IMR-90 (cell line): Measurements from ENCODE around the gene NPC1. TPM values are rescaled to one million over a fixed set of nuclear protein-coding genes. Genes with fewer than 3 reads are reported as not detected.
A peak's percentile ranks its signal among the peaks of the same experiment; 100 is the strongest.

Source experiments
- ATAC-seq: fragments of 200-7000 bp; cut with Tn5 transposase; 2 replicates; pipeline ENCODE4 v1.9.1; 2020; ENCODE audit warnings: low read depth, mild to moderate bottlenecking, moderate library complexity
- BruUV-seq: library from RNA; stranded (reverse); fragments of 400-500 nt; replicated peaks from 2 replicates; lab custom pipeline; 2021; lab: Mats Ljungman, UMichigan
- CTCF ChIA-PET: fragments of 300-600 bp; formaldehyde crosslinking; extraction: SDS; loops from one replicate; lab custom pipeline; 2021; ENCODE audit warnings: antibody characterized with exemption; lab: Yijun Ruan, JAX
- POLR2A ChIA-PET: fragments of 300-600 bp; sonication (Branson Sonifier 250); formaldehyde crosslinking; loops from one replicate; lab custom pipeline; 2022; ENCODE audit warnings: antibody characterized with exemption; ENCODE audit not compliant: unreplicated experiment; lab: Charles Lee
- DNase-seq: peaks from one replicate; pipeline ENCODE4 v3.0.0; 2013
- H2AFZ ChIP-seq: replicated peaks from 2 replicates; pipeline ENCODE3; 2013; ENCODE audit warnings: low read length, mild to moderate bottlenecking; ENCODE audit not compliant: poor library complexity
- H2AK5ac ChIP-seq: 2 replicates; pipeline ENCODE4 v1.6.1; 2013; ENCODE audit warnings: low read depth, low read length, inconsistent platforms
- H2AK9ac ChIP-seq: replicated peaks from 2 replicates; pipeline ENCODE3; 2013; ENCODE audit warnings: mild to moderate bottlenecking, low read depth, low read length, moderate library complexity; ENCODE audit not compliant: poor library complexity
- H2BK120ac ChIP-seq: 2 replicates; pipeline ENCODE4 v1.6.1; 2013; ENCODE audit warnings: low read depth, low read length, inconsistent platforms
- H2BK15ac ChIP-seq: 3 replicates; pipeline ENCODE4 v1.6.1; 2013; ENCODE audit warnings: low read depth, low read length, inconsistent platforms
- H2BK20ac ChIP-seq: 2 replicates; pipeline ENCODE4 v1.6.1; 2013; ENCODE audit warnings: low read depth, mild to moderate bottlenecking, inconsistent platforms, low read length, moderate library complexity
- H2BK5ac ChIP-seq: 2 replicates; pipeline ENCODE4 v1.6.1; 2013; ENCODE audit warnings: mild to moderate bottlenecking, low read depth, low read length, inconsistent platforms; ENCODE audit not compliant: poor library complexity, severe bottlenecking
- H3K14ac ChIP-seq: replicated peaks from 2 replicates; pipeline ENCODE4 v1.6.1; 2013; ENCODE audit warnings: low read depth, low read length, inconsistent platforms
- H3K18ac ChIP-seq: 2 replicates; pipeline ENCODE4 v1.6.1; 2013; ENCODE audit warnings: low read depth, low read length, control low read depth
- H3K23ac ChIP-seq: 2 replicates; pipeline ENCODE4 v1.6.1; 2013; ENCODE audit warnings: low read depth, low read length, inconsistent platforms
- H3K27ac ChIP-seq: 2 replicates; pipeline ENCODE4 v1.5.1; 2013; ENCODE audit warnings: mild to moderate bottlenecking, control low read depth, low read length; ENCODE audit not compliant: insufficient read depth
- H3K27me3 ChIP-seq: 2 replicates; pipeline ENCODE4 v1.6.1; 2013; ENCODE audit warnings: low read length; ENCODE audit not compliant: control insufficient read depth, insufficient read depth
- H3K36me3 ChIP-seq: 2 replicates; pipeline ENCODE4 v1.6.1; 2013; ENCODE audit warnings: low read length, mixed read lengths; ENCODE audit not compliant: control insufficient read depth, insufficient read depth
- H3K4ac ChIP-seq: 2 replicates; pipeline ENCODE4 v1.6.1; 2013; ENCODE audit warnings: low read depth, low read length, inconsistent platforms
- H3K4me1 ChIP-seq: 2 replicates; pipeline ENCODE4 v1.6.1; 2013; ENCODE audit warnings: low read length, mixed read lengths; ENCODE audit not compliant: control insufficient read depth, insufficient read depth
- H3K4me2 ChIP-seq: 2 replicates; pipeline ENCODE4 v1.6.1; 2013; ENCODE audit warnings: low read depth, mild to moderate bottlenecking, control low read depth, low read length, moderate library complexity
- H3K4me3 ChIP-seq: 2 replicates; pipeline ENCODE4 v1.5.1; 2013; ENCODE audit warnings: low read depth, mild to moderate bottlenecking, control low read depth, low read length, moderate library complexity; ENCODE audit not compliant: insufficient read depth
- H3K56ac ChIP-seq: 2 replicates; pipeline ENCODE4 v1.6.1; 2013; ENCODE audit warnings: low read length, inconsistent platforms; ENCODE audit not compliant: insufficient read depth; ENCODE audit errors: extremely low read depth
- H3K79me1 ChIP-seq, 2 experiments: 2 replicates each; pipeline ENCODE4 v1.6.1; 2013; ENCODE audit warnings: low read length in 2 of 2, inconsistent platforms in 1 of 2, low read depth in 1 of 2
- H3K9ac ChIP-seq: 2 replicates; pipeline ENCODE4 v1.6.1; 2013; ENCODE audit warnings: low read depth, low read length, control low read depth
- H3K9me1 ChIP-seq: 2 replicates; pipeline ENCODE4 v1.6.1; 2013; ENCODE audit warnings: low read length, inconsistent platforms; ENCODE audit not compliant: insufficient read depth
- H3K9me3 ChIP-seq: 2 replicates; pipeline ENCODE4 v1.6.1; 2013; ENCODE audit warnings: low read length; ENCODE audit not compliant: control insufficient read depth, insufficient read depth
- H4K20me1 ChIP-seq: 2 replicates; pipeline ENCODE4 v1.6.1; 2013; ENCODE audit warnings: low read length, inconsistent platforms; ENCODE audit not compliant: insufficient read depth
- H4K5ac ChIP-seq: 2 replicates; pipeline ENCODE4 v1.6.1; 2013; ENCODE audit warnings: mild to moderate bottlenecking, low read depth, low read length, control low read depth
- H4K8ac ChIP-seq, 2 experiments: 2 replicates each; pipeline ENCODE4 v1.6.1; 2013; ENCODE audit warnings: low read depth in 2 of 2, low read length in 2 of 2, control low read depth in 1 of 2, inconsistent platforms in 1 of 2
- H4K91ac ChIP-seq: 2 replicates; pipeline ENCODE4 v1.6.1; 2013; ENCODE audit warnings: low read depth, low read length, inconsistent platforms; ENCODE audit not compliant: insufficient read depth
- BHLHE40 ChIP-seq: fragments of 150-350 bp; IDR thresholded peaks from 2 replicates; pipeline ENCODE4 v1.6.1; 2016; ENCODE audit warnings: mild to moderate bottlenecking, low read depth, low read length
- CEBPB ChIP-seq: IDR thresholded peaks from 2 replicates; pipeline ENCODE4 v1.6.1; 2012; ENCODE audit warnings: low read depth, low read length, improper control_type of control experiment
- CHD1 ChIP-seq: IDR thresholded peaks from 2 replicates; pipeline ENCODE4 v1.6.1; 2012; ENCODE audit warnings: low read depth, low read length, improper control_type of control experiment
- ELK1 ChIP-seq: fragments of 150-350 bp; IDR thresholded peaks from 2 replicates; pipeline ENCODE4 v1.6.1; 2016; ENCODE audit warnings: low read depth, mild to moderate bottlenecking, low read length, moderate library complexity, borderline replicate concordance
- FOS ChIP-seq: fragments of 150-350 bp; IDR thresholded peaks from 2 replicates; pipeline ENCODE4 v1.6.1; 2016; ENCODE audit warnings: low read depth, low read length
- MAFK ChIP-seq: IDR thresholded peaks from 2 replicates; pipeline ENCODE4 v1.6.1; 2012; ENCODE audit warnings: low read depth, low read length, improper control_type of control experiment
- MAZ ChIP-seq: IDR thresholded peaks from 2 replicates; pipeline ENCODE4 v1.6.1; 2012; ENCODE audit warnings: low read depth, mild to moderate bottlenecking, low read length, improper control_type of control experiment, moderate library complexity, borderline replicate concordance
- MXI1 ChIP-seq: IDR thresholded peaks from 2 replicates; pipeline ENCODE4 v1.6.1; 2012; ENCODE audit warnings: low read depth, mild to moderate bottlenecking, low read length, moderate library complexity, borderline replicate concordance
- NFE2L2 ChIP-seq: fragments of 150-350 bp; IDR thresholded peaks from 2 replicates; pipeline ENCODE4 v1.6.1; 2016; ENCODE audit warnings: low read depth, mild to moderate bottlenecking, low read length
- POLR2A ChIP-seq: IDR thresholded peaks from 2 replicates; pipeline ENCODE4 v1.6.1; 2012; ENCODE audit warnings: mild to moderate bottlenecking, low read depth, low read length
- RAD21 ChIP-seq: IDR thresholded peaks from 2 replicates; pipeline ENCODE4 v1.6.1; 2012; ENCODE audit warnings: low read length, improper control_type of control experiment
- RCOR1 ChIP-seq: IDR thresholded peaks from 2 replicates; pipeline ENCODE4 v1.6.1; 2012; ENCODE audit warnings: mild to moderate bottlenecking, low read length, improper control_type of control experiment; ENCODE audit not compliant: insufficient replicate concordance
- RFX5 ChIP-seq: IDR thresholded peaks from 2 replicates; pipeline ENCODE4 v1.8.0; 2012; ENCODE audit warnings: low read depth, mild to moderate bottlenecking, low read length, moderate library complexity
- SMC3 ChIP-seq: fragments of 150-350 bp; IDR thresholded peaks from 2 replicates; pipeline ENCODE4 v1.6.1; 2016; ENCODE audit warnings: low read depth, mild to moderate bottlenecking, antibody characterized with exemption, low read length, moderate library complexity
- USF2 ChIP-seq: fragments of 150-350 bp; IDR thresholded peaks from 2 replicates; pipeline ENCODE4 v1.6.1; 2017; ENCODE audit warnings: mild to moderate bottlenecking, antibody characterized with exemption, low read length, low read depth
- WGBS, 2 experiments: methylation state at CpG; one replicate each; pipeline versions ENCODE4 v1.1.5 to v1.1.7; 2013; ENCODE audit warnings: missing lambda C conversion rate in 2 of 2; ENCODE audit not compliant: insufficient read length in 1 of 2; ENCODE audit errors: extremely low coverage in 2 of 2; 5-methylcytosine and 5-hydroxymethylcytosine counted together
- dilution Hi-C: fragments of 300-500 bp; cut with HindIII; formaldehyde crosslinking; loops from one replicate; pipeline ENCODE4 v1.14.3; 2018; ENCODE audit warnings: low sequenced_read_pairs; ENCODE audit not compliant: unreplicated experiment
- in situ Hi-C: fragments of 300-500 bp; cut with MboI; formaldehyde crosslinking; loops from 3 replicates; pipeline ENCODE4 v1.14.3; 2019; ENCODE audit warnings: low sequenced_read_pairs, inconsistent platforms, mixed read lengths
- intact Hi-C: fragments of 100-400 bp; cut with micrococcal nuclease; formaldehyde crosslinking; loops from 2 replicates; pipeline ENCODE4 v1.10.0; 2022
- polyA plus RNA-seq, 3 experiments: library from polyadenylated mRNA; depleted of rRNA; stranded (reverse); fragments of >200 nt; gene quantifications; 2 replicates each; pipeline ENCODE4 v1.2.3, GENCODE V29; 2012; ENCODE audit warnings: low replicate concordance in 1 of 3
- total RNA-seq: library from RNA; depleted of rRNA; stranded (reverse); fragments of >200 nt; gene quantifications from 2 replicates; pipeline ENCODE4 v1.2.3, GENCODE V29; 2012

Gene NPC1
- total and polyA plus RNA-seq, 2 of the 4 experiments (the other 2 are of a cell fraction) = 7.5 to 7.9 TPM

GRCh38 chr18:23626451-23627279 is 40.4 kb upstream of the NPC1 start:
- H3K4ac ChIP-seq = 0 out of 2 replicates have a peak overlapping the region, but pooled peaks have one; percentile 1
- peak; percentile 73 for DNase-seq
- H2AK9ac ChIP-seq = no peak overlapping the region
- peak overlapping the region; percentile 90; the same call in 1 of the 2 replicates for H2BK120ac ChIP-seq
- peak; percentile 49 for ATAC-seq
- no peak overlapping the region for H3K4me3 ChIP-seq
- peak overlapping the region; percentile 92 for H3K18ac ChIP-seq
- ChIA-PET CTCF (interaction anchor here (0.6 to 2.3 kb wide), 2 partner anchors 76 to 586 kb away, joined by 4 to 18 read pairs; no protein-coding TSS in a partner anchor), POLR2A (interaction anchor here (0.6 kb wide), 2 partner anchors 27 to 544 kb away, joined by 4 to 9 read pairs; no protein-coding TSS in a partner anchor)
- no peaks in the 10 kb centered on the region for H4K20me1 ChIP-seq
- H3K4me1 ChIP-seq = peaks cover 8% of the 10 kb centered on the region
- H2AK5ac ChIP-seq = no peak overlapping the region
- no peak overlapping the region for H2BK15ac ChIP-seq
- in situ Hi-C loops (loop anchor here (5.0 to 10.0 kb wide), 2 partner anchors 76 to 488 kb away; no protein-coding TSS in a partner anchor), dilution Hi-C loops (no loop called here), intact Hi-C loops (loop anchor here (10.0 kb wide), 1 partner anchor 388 kb away; the partner anchor contains the start of gene TTC39C)
- H2BK20ac ChIP-seq = no peak overlapping the region
- 0 out of 2 replicates have a peak, but pooled peaks cover 2% of the 10 kb centered on the region for H3K27me3 ChIP-seq
- H4K5ac ChIP-seq = no peak overlapping the region
- H3K27ac ChIP-seq = peak overlapping the region; percentile 22; the same call in 1 of the 2 replicates
- H3K9me3 ChIP-seq = no peaks in the 10 kb centered on the region
- H3K23ac ChIP-seq = no peak overlapping the region; the same call in 1 of the 2 replicates
- H4K8ac ChIP-seq = peak overlapping the region; percentile 7 to 51; a peak in 2 of 4 replicates
- peak overlapping the region; percentile 80 for H2BK5ac ChIP-seq
- no CpG with 5 or more reads among the region's 4 CpGs for WGBS, 2 experiments
- no peak overlapping the region for H2AFZ ChIP-seq
- H3K9ac ChIP-seq = no peak overlapping the region
- H4K91ac ChIP-seq = no peak overlapping the region
- BruUV-seq = no TSS peak
- peak overlapping the region; percentile 41; the same call in 1 of the 2 replicates for H3K4me2 ChIP-seq
- H3K79me1 ChIP-seq = no peaks in the 10 kb centered on the region
- H3K9me1 ChIP-seq = peaks cover 10% of the 10 kb centered on the region
- H3K14ac ChIP-seq = no peak overlapping the region
- no peaks in the 10 kb centered on the region for H3K36me3 ChIP-seq
- H3K56ac ChIP-seq = peak overlapping the region; percentile 36; the same call in 1 of the 2 replicates
- no peak for TF ChIP-seq RAD21
- no peak for TF ChIP-seq CHD1
- TF ChIP-seq MAZ = no peak
- peak; percentile 28; the same call in 1 of the 2 replicates for TF ChIP-seq MXI1
- TF ChIP-seq CEBPB = peak; percentile 12; the same call in 1 of the 2 replicates
- no peak for TF ChIP-seq ELK1
- TF ChIP-seq BHLHE40 = no peak
- TF ChIP-seq USF2 = no peak
- TF ChIP-seq POLR2A = no peak
- TF ChIP-seq RFX5 = no peak
- no peak for TF ChIP-seq RCOR1
- no peak for TF ChIP-seq SMC3
- TF ChIP-seq NFE2L2 = no peak
- no peak for TF ChIP-seq FOS
- no peak for TF ChIP-seq MAFK
